HepG2 (cell line): ENCODE measurements around the gene ANKRD11. TPM values are rescaled to one million over a fixed set of nuclear protein-coding genes. Genes with fewer than 3 reads are reported as not detected.
A peak's percentile ranks its signal among the peaks of the same experiment; 100 is the strongest.

Experiments
- ATF6 ChIP-seq: sonication (generic); formaldehyde crosslinking; conservative IDR thresholded peaks from 2 replicates; pipeline ENCODE4 v1.4.0; 2020; ENCODE audit warnings: missing genetic modification reagents
- ELF3 ChIP-seq: IDR thresholded peaks from 2 replicates; pipeline ENCODE4 v1.6.1; 2016; ENCODE audit warnings: missing genetic modification reagents, missing compliant biosample characterization
- FOXK2 ChIP-seq: fragments of 450-650 bp; IDR thresholded peaks from 2 replicates; pipeline ENCODE4 v1.6.1; 2016
- HIVEP1 ChIP-seq: sonication (generic); formaldehyde crosslinking; IDR thresholded peaks from 2 replicates; pipeline ENCODE4 v1.4.0; 2020; ENCODE audit warnings: mild to moderate bottlenecking, missing genetic modification reagents
- LCORL ChIP-seq, 2 experiments: fragments of 450-650 bp in 1 of 2; sonication (generic) in 1 of 2; formaldehyde crosslinking in 1 of 2; IDR thresholded peaks; 2 replicates each; pipeline versions ENCODE4 v1.5.0 to v1.6.1; 2017 to 2020; ENCODE audit warnings: antibody characterized with exemption in 1 of 2, missing genetic modification reagents in 1 of 2
- MXD4 ChIP-seq: IDR thresholded peaks from 2 replicates; pipeline ENCODE4 v1.6.1; 2016; ENCODE audit warnings: mild to moderate bottlenecking, missing biosample characterization, missing genetic modification reagents
- NONO ChIP-seq, 2 experiments: fragments of 450-650 bp in 1 of 2; sonication (generic) in 1 of 2; formaldehyde crosslinking in 1 of 2; IDR thresholded peaks in 1 of 2; conservative IDR thresholded peaks in 1 of 2; 2 replicates each; pipeline versions ENCODE4 v1.6.1 to v1.8.0; 2017 to 2022; ENCODE audit warnings: mild to moderate bottlenecking in 1 of 2, missing genetic modification reagents in 1 of 2, moderate library complexity in 1 of 2
- RFXANK ChIP-seq: IDR thresholded peaks from 2 replicates; pipeline ENCODE4 v1.6.1; 2016
- SNRNP70 ChIP-seq: fragments of 200-400 bp; formaldehyde crosslinking; IDR thresholded peaks from 2 replicates; pipeline ENCODE4 v1.6.1; 2017; ENCODE audit warnings: mild to moderate bottlenecking, low read depth, low read length, moderate library complexity
- TARDBP ChIP-seq: sonication (generic); formaldehyde crosslinking; IDR thresholded peaks from 2 replicates; pipeline ENCODE4 v1.8.0; 2022; ENCODE audit warnings: mild to moderate bottlenecking, missing genetic modification reagents
- ZBTB26 ChIP-seq: IDR thresholded peaks from 2 replicates; pipeline ENCODE4 v1.6.1; 2016; ENCODE audit warnings: missing compliant biosample characterization, missing genetic modification reagents, borderline replicate concordance
- ZNF207 ChIP-seq: fragments of 450-650 bp; IDR thresholded peaks from 2 replicates; pipeline ENCODE4 v1.6.1; 2016; ENCODE audit warnings: antibody characterized with exemption, borderline replicate concordance
- ZNF549 ChIP-seq: sonication (generic); formaldehyde crosslinking; IDR thresholded peaks from 2 replicates; pipeline ENCODE4 v1.5.0; 2020; ENCODE audit warnings: missing genetic modification reagents
- ZNF644 ChIP-seq: IDR thresholded peaks from 2 replicates; pipeline ENCODE4 v1.6.1; 2016; ENCODE audit warnings: low read depth
- ZNF839 ChIP-seq: sonication (generic); formaldehyde crosslinking; IDR thresholded peaks from 2 replicates; pipeline ENCODE4 v1.4.0; 2020; ENCODE audit warnings: missing genetic modification reagents, mild to moderate bottlenecking, borderline replicate concordance
- polyA plus RNA-seq, 8 experiments: library from polyadenylated mRNA; depleted of rRNA in 3 of 8; stranded (reverse) in 7 of 8; unstranded in 1 of 8; fragments of >200 nt; fragmentation: Illumina TruSeq in 4 of 8; extraction: Trizol in 4 of 8; gene quantifications; 2 replicates each; pipeline versions ENCODE4 v1.2.1 to v1.2.3, GENCODE V29; 2011 to 2016; ENCODE audit warnings: low read depth in 4 of 8, missing spikeins in 1 of 8, mixed read lengths in 1 of 8; ENCODE audit not compliant: insufficient read depth in 1 of 8
- total RNA-seq, 5 experiments: library from RNA; depleted of rRNA; stranded (reverse); fragments of >200 nt; fragmentation: Illumina TruSeq; extraction: Trizol; gene quantifications; 2 replicates each; pipeline ENCODE4 v1.2.3, GENCODE V29; 2016; ENCODE audit warnings: low read depth in 1 of 5
- TF ChIP-seq, protein P1 (sequence below): sonication (generic); formaldehyde crosslinking; IDR thresholded peaks from 2 replicates; pipeline ENCODE4 v1.4.0; 2020; ENCODE audit warnings: missing genetic modification reagents, borderline replicate concordance
- TF ChIP-seq, protein P2 (sequence below): sonication (generic); formaldehyde crosslinking; IDR thresholded peaks from 2 replicates; pipeline ENCODE4 v1.8.1; 2023; ENCODE audit warnings: mild to moderate bottlenecking, missing genetic modification reagents
- TF ChIP-seq, protein P3 (sequence below): sonication (generic); formaldehyde crosslinking; IDR thresholded peaks from 2 replicates; pipeline ENCODE4 v1.9.0; 2021; ENCODE audit warnings: missing genetic modification reagents, borderline replicate concordance

Gene ANKRD11
- total and polyA plus RNA-seq, 2 of the 13 experiments (the other 11 are each of a cell fraction or from before 2014, with no cell fraction given): 21.4 to 38.4 TPM

DNA sequence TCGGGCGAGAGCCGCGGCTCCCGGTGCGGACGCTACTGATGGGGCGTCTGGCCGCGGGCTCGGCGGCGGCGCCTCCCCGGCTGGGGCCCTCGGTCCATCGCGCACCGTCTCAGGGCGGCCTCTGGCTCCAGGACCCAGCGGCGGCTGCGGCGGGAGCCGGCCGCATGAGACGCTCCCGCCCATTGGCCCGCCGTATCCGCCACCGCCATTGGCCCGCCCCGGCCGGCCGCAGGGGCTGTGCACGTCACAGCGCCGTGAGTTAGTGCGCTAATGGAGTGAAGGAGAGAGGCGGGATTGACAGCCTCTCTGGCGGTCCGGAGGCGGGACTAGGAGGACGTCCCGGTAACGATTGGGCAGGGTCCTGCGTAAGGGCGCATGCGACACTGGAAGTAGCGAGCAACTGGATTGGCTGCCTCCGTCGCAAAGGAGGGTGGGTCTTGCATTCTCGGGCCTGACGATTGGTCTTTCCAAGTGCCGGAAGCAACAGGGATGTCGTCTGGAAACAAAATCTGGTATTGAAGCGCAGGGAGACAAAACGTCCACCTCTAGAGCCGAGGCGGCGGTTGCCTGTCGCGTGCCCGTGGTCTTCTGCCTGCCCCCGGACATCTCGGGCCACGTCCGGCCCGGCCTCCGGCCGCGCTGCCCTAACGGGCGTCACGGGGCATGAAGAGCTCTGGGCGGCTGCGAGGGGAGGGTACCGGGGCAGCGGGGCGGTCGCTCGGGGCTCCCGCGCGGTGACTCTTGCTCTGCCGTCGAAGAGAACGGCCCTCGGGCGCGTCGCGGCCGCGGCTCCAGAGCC, at the start of gene ANKRD11 (continued):
- TF ChIP-seq TARDBP (CRISPR knock-in tag): peak; percentile 77
- TF ChIP-seq HIVEP1 (CRISPR knock-in tag): peak; percentile 92
- TF ChIP-seq, protein P1, sequence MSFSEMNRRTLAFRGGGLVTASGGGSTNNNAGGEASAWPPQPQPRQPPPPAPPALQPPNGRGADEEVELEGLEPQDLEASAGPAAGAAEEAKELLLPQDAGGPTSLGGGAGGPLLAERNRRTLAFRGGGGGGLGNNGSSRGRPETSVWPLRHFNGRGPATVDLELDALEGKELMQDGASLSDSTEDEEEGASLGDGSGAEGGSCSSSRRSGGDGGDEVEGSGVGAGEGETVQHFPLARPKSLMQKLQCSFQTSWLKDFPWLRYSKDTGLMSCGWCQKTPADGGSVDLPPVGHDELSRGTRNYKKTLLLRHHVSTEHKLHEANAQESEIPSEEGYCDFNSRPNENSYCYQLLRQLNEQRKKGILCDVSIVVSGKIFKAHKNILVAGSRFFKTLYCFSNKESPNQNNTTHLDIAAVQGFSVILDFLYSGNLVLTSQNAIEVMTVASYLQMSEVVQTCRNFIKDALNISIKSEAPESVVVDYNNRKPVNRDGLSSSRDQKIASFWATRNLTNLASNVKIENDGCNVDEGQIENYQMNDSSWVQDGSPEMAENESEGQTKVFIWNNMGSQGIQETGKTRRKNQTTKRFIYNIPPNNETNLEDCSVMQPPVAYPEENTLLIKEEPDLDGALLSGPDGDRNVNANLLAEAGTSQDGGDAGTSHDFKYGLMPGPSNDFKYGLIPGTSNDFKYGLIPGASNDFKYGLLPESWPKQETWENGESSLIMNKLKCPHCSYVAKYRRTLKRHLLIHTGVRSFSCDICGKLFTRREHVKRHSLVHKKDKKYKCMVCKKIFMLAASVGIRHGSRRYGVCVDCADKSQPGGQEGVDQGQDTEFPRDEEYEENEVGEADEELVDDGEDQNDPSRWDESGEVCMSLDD: no peak
- no peak for TF ChIP-seq ZNF549
- no peak for TF ChIP-seq NONO (IDR thresholded peaks at IDR 0.05)
- 0 out of 2 replicates have a peak, but pooled peaks have one; percentile 22 for TF ChIP-seq NONO (CRISPR knock-in tag; conservative IDR thresholded peaks at IDR 0.05)
- peak; percentile 91 for TF ChIP-seq MXD4 (CRISPR knock-in tag)
- TF ChIP-seq RFXANK (CRISPR knock-in tag): peak; percentile 70; the same call in 1 of the 2 replicates
- no peak for TF ChIP-seq SNRNP70
- TF ChIP-seq, protein P2, sequence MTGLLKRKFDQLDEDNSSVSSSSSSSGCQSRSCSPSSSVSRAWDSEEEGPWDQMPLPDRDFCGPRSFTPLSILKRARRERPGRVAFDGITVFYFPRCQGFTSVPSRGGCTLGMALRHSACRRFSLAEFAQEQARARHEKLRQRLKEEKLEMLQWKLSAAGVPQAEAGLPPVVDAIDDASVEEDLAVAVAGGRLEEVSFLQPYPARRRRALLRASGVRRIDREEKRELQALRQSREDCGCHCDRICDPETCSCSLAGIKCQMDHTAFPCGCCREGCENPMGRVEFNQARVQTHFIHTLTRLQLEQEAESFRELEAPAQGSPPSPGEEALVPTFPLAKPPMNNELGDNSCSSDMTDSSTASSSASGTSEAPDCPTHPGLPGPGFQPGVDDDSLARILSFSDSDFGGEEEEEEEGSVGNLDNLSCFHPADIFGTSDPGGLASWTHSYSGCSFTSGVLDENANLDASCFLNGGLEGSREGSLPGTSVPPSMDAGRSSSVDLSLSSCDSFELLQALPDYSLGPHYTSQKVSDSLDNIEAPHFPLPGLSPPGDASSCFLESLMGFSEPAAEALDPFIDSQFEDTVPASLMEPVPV: peak; percentile 75; the same call in 1 of the 2 replicates
- TF ChIP-seq ELF3: peak; percentile 29; the same call in 1 of the 2 replicates
- peak; percentile 77; the same call in 1 of the 2 replicates for TF ChIP-seq ZBTB26 (CRISPR knock-in tag)
- no peak for TF ChIP-seq ZNF644 (CRISPR knock-in tag)
- TF ChIP-seq FOXK2: peak; percentile 87
- TF ChIP-seq ZNF207: no peak
- TF ChIP-seq LCORL (IDR thresholded peaks at IDR 0.05): no peak
- TF ChIP-seq LCORL (CRISPR knock-in tag; IDR thresholded peaks at IDR 0.05): 0 out of 2 replicates have a peak, but pooled peaks have one; percentile 17
- TF ChIP-seq ZNF839 (CRISPR knock-in tag): no peak
- no peak; the same call in 1 of the 2 replicates for TF ChIP-seq ATF6 (CRISPR knock-in tag)
- TF ChIP-seq, protein P3, sequence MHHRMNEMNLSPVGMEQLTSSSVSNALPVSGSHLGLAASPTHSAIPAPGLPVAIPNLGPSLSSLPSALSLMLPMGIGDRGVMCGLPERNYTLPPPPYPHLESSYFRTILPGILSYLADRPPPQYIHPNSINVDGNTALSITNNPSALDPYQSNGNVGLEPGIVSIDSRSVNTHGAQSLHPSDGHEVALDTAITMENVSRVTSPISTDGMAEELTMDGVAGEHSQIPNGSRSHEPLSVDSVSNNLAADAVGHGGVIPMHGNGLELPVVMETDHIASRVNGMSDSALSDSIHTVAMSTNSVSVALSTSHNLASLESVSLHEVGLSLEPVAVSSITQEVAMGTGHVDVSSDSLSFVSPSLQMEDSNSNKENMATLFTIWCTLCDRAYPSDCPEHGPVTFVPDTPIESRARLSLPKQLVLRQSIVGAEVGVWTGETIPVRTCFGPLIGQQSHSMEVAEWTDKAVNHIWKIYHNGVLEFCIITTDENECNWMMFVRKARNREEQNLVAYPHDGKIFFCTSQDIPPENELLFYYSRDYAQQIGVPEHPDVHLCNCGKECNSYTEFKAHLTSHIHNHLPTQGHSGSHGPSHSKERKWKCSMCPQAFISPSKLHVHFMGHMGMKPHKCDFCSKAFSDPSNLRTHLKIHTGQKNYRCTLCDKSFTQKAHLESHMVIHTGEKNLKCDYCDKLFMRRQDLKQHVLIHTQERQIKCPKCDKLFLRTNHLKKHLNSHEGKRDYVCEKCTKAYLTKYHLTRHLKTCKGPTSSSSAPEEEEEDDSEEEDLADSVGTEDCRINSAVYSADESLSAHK (CRISPR knock-in tag): no peak
